Measurements from ENCODE around the gene HSD17B8.

DNA sequence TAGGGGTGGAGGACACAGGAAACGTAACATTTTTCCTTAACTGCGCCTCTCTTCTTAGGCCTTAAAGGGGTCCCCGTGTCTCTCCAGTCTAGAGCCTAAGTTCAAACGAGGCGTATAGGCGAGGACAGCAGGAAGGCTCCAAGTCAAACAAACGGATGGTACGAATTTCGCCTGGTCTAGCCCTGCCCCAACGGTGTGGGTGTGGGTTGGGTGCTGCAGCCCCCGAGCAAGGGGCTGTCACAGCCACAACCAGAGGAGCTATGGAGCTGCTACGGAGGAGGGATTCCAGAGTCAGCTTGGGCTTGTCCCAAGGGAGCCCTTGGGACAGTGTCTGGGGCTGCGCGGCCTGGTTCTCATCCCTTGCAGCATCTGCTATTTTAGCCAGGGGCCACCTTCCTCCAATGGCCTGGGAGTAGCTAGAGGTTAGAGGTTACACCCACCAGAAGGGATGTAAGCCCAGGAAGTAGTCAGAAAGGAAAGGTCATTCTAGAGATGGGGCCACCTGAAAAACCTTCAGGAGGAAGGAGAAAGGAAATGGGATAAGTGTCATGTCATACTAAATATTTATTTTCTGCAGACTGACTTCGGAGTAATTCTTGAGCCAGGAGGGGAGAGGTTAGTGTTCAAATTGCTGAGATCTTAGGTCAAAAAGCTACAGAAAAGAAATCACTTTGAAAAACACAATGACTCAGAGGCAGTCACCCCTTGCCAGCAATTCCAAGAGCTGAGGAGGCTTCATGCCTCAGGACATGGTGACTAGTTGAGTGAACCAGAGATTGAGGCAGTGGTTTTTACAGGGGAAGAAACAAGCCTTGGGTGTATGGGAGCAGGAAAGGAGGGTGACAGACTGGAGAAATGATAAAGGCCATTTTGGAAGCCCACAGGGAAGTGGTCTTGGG is 45.5 kb downstream of the HSD17B8 start:
- TF ChIP-seq, protein P1, sequence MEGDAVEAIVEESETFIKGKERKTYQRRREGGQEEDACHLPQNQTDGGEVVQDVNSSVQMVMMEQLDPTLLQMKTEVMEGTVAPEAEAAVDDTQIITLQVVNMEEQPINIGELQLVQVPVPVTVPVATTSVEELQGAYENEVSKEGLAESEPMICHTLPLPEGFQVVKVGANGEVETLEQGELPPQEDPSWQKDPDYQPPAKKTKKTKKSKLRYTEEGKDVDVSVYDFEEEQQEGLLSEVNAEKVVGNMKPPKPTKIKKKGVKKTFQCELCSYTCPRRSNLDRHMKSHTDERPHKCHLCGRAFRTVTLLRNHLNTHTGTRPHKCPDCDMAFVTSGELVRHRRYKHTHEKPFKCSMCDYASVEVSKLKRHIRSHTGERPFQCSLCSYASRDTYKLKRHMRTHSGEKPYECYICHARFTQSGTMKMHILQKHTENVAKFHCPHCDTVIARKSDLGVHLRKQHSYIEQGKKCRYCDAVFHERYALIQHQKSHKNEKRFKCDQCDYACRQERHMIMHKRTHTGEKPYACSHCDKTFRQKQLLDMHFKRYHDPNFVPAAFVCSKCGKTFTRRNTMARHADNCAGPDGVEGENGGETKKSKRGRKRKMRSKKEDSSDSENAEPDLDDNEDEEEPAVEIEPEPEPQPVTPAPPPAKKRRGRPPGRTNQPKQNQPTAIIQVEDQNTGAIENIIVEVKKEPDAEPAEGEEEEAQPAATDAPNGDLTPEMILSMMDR (IDR thresholded peaks at IDR 0.05; ENCODE audit: low read length), result no peak; the same call in 1 of the 2 replicates
- TF ChIP-seq EZH2 (IDR thresholded peaks at IDR 0.05; ENCODE audit: borderline replicate concordance, low read length), result no peak

Data from OCI-LY1 (cell line).